22Rv1 (cell line): Measurements from ENCODE around the gene AAK1.
"Not testable (repeated sequence)": the region's sequence is repeated elsewhere in the genome, so short reads cannot be mapped to it uniquely, and the experiment has no call there.

Experiments used
- CTCF ChIP-seq: fragments of 450-650 bp; IDR thresholded peaks from 2 replicates; pipeline ENCODE4 v1.5.1; 2017; ENCODE audit warnings: mild to moderate bottlenecking
- ZFX ChIP-seq: fragments of 450-650 bp; IDR thresholded peaks from 2 replicates; pipeline ENCODE4 v1.6.1; 2017; ENCODE audit warnings: antibody characterized with exemption, borderline replicate concordance

- TF ChIP-seq CTCF, ZFX: not testable (repeated sequence)
These were observed 199.9 kb downstream of the AAK1 start for GRCh38 chr2:69443673-69444072.
